MCF 10A (cell line): ENCODE results near the gene NUTM1. TPM values are rescaled to one million over a fixed set of nuclear protein-coding genes. Genes with fewer than 3 reads are reported as not detected.
A peak's percentile ranks its signal among the peaks of the same experiment; 100 is the strongest.

ENCODE experiments used
- BruUV-seq: library from RNA; stranded (reverse); fragments of 400-500 nt; replicated peaks from 2 replicates; lab custom pipeline; 2021; lab: Mats Ljungman, UMichigan
- CTCF ChIA-PET: fragments of 300-600 bp; sonication (Branson Sonifier 250); formaldehyde crosslinking; extraction: SDS; loops from one replicate; lab custom pipeline; 2021; ENCODE audit warnings: antibody characterized with exemption, inconsistent platforms; lab: Yijun Ruan, JAX
- POLR2A ChIA-PET: fragments of 300-600, 350-650 bp; sonication (Branson Sonifier 250); formaldehyde crosslinking; extraction: SDS; loops from one replicate; lab custom pipeline; 2020; ENCODE audit warnings: antibody characterized with exemption, inconsistent platforms; lab: Yijun Ruan, JAX
- DNase-seq: peaks from one replicate; pipeline ENCODE4 v3.0.0-alpha.2; 2018; ENCODE audit not compliant: unreplicated experiment
- H3K27ac Mint-ChIP-seq: one replicate; pipeline ENCODE4 v1.8.0; 2022; ENCODE audit warnings: mild to moderate bottlenecking, low read depth, mixed read lengths; ENCODE audit not compliant: unreplicated experiment
- H3K27me3 Mint-ChIP-seq: one replicate; pipeline ENCODE4 v1.8.0; 2022; ENCODE audit warnings: mixed read lengths; ENCODE audit not compliant: insufficient read depth, unreplicated experiment
- H3K36me3 Mint-ChIP-seq: one replicate; pipeline ENCODE4 v1.8.0; 2022; ENCODE audit warnings: mild to moderate bottlenecking, moderate library complexity, mixed read lengths; ENCODE audit not compliant: insufficient read depth, unreplicated experiment
- H3K4me1 Mint-ChIP-seq: one replicate; pipeline ENCODE4 v1.8.0; 2022; ENCODE audit warnings: mixed read lengths; ENCODE audit not compliant: insufficient read depth, unreplicated experiment
- H3K4me3 Mint-ChIP-seq: one replicate; pipeline ENCODE4 v1.8.0; 2022; ENCODE audit warnings: mild to moderate bottlenecking, moderate library complexity, mixed read lengths; ENCODE audit not compliant: unreplicated experiment
- H3K9me3 Mint-ChIP-seq: one replicate; pipeline ENCODE4 v1.8.0; 2022; ENCODE audit warnings: mixed read lengths; ENCODE audit not compliant: unreplicated experiment
- intact Hi-C: fragments of 100-400 bp; cut with micrococcal nuclease; formaldehyde crosslinking; loops from 2 replicates; pipeline ENCODE4 v1.14.1; 2022
- total RNA-seq: library from RNA; stranded (reverse); gene quantifications from 2 replicates; pipeline ENCODE4 v1.2.3, GENCODE V29; 2022
- TF ChIP-seq, protein P1 (sequence below): fragments of 200-600 bp; IDR thresholded peaks from one replicate; pipeline ENCODE4 v1.8.0; 2022; ENCODE audit warnings: antibody characterized with exemption, mild to moderate bottlenecking; ENCODE audit not compliant: unreplicated experiment

NUTM1 gene
- total RNA-seq, 1 experiment from 2014 or later, result not detected

DNA sequence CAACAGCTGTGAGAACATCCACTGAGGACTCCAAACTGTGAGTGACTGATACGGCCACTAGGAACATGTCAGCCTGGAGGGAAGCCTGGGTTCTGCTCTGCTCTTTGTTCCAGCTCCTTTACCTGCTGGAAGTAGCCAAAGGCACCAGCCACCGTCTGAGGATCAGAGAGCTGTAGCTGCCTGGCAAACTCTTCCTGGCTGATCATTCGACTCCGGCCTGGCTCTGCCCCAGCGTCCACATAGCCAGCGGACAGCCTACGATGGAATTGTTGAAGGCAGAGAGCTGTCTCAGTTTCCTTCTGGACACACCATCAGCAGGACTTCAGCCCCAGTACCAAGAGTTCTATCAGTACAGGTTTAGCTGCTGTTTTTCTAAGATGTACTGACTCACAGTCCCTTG, 18.2 kb downstream of the NUTM1 start:
- TF ChIP-seq, protein P1, sequence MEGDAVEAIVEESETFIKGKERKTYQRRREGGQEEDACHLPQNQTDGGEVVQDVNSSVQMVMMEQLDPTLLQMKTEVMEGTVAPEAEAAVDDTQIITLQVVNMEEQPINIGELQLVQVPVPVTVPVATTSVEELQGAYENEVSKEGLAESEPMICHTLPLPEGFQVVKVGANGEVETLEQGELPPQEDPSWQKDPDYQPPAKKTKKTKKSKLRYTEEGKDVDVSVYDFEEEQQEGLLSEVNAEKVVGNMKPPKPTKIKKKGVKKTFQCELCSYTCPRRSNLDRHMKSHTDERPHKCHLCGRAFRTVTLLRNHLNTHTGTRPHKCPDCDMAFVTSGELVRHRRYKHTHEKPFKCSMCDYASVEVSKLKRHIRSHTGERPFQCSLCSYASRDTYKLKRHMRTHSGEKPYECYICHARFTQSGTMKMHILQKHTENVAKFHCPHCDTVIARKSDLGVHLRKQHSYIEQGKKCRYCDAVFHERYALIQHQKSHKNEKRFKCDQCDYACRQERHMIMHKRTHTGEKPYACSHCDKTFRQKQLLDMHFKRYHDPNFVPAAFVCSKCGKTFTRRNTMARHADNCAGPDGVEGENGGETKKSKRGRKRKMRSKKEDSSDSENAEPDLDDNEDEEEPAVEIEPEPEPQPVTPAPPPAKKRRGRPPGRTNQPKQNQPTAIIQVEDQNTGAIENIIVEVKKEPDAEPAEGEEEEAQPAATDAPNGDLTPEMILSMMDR, result no peak
- Mint-ChIP-seq H3K27ac (peak overlapping the region; percentile 67), H3K4me3 (no peak overlapping the region), H3K9me3 (no peaks in the 10 kb centered on the region), H3K4me1 (peaks cover 17% of the 10 kb centered on the region), H3K36me3 (peaks cover 29% of the 10 kb centered on the region), H3K27me3 (no peaks in the 10 kb centered on the region)
- CTCF ChIA-PET, result interaction anchor here (0.5 to 2.6 kb wide), 5 partner anchors 8 to 1633 kb away, joined by 3 to 19 read pairs (median 3); partner anchors contain the start of genes NOP10 and NUTM1
- POLR2A ChIA-PET, result interaction anchor here (1.2 to 1.8 kb wide), 3 partner anchors 18 to 43 kb away, joined by 4 to 5 read pairs (median 4); partner anchors contain the start of genes NUTM1 and SLC12A6
- intact Hi-C loops, result no loop called here
- DNase-seq, result no peak
- BruUV-seq, result no TSS peak

DNA sequence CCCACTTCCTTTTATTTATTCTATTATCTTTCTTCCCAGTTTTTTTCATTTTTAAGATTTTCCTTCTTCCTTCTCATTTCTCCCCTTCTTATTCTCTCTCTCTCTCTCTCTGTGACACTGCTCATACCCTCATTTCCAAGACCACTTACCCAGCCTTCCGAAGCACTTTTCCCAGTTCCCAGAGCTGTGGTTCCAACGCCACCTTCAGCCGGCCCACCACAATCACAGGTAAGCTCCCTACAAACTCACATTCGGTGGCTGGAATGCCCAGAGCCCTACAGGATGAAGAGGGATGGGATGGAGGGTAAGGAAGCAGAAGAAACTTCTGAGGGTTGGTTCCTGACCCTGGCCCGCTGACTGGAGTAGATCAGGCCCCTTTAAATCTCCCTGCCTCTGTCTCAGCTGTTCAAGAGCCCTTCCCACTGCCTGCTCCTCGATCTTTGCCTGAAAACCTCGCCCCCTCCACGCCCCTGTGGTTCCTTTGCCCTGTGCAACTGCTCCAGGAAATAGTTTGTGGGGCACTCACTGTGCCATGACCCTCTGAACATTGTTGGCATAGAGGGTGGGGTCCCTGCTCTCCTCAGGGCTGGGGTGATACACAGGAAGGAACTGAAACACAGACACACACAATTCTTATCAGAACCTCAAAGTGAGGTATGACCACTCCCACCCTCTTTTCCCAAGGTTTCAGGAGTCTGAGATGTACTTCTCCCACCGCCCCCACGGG, 19.1 kb downstream of the NUTM1 start:
- DNase-seq, result no peak
- H3K4me1 Mint-ChIP-seq, result peaks cover 20% of the 10 kb centered on the region
- peak overlapping the region; percentile 67 for H3K27ac Mint-ChIP-seq
- H3K4me3 Mint-ChIP-seq, result no peak overlapping the region
- BruUV-seq, result no TSS peak
- no peaks in the 10 kb centered on the region for H3K9me3 Mint-ChIP-seq
- ChIA-PET CTCF (interaction anchor here (0.6 to 2.6 kb wide), 2 partner anchors 19 to 224 kb away, joined by 3 to 19 read pairs; partner anchors contain the start of genes NOP10 and NUTM1), POLR2A (interaction anchor here (1.2 to 1.3 kb wide), 2 partner anchors 19 to 24 kb away, joined by 4 to 5 read pairs; partner anchors contain the start of genes NUTM1 and SLC12A6)
- TF ChIP-seq, protein P1, result no peak
- peaks cover 29% of the 10 kb centered on the region for H3K36me3 Mint-ChIP-seq
- H3K27me3 Mint-ChIP-seq, result no peaks in the 10 kb centered on the region
- intact Hi-C loops, result no loop called here

DNA sequence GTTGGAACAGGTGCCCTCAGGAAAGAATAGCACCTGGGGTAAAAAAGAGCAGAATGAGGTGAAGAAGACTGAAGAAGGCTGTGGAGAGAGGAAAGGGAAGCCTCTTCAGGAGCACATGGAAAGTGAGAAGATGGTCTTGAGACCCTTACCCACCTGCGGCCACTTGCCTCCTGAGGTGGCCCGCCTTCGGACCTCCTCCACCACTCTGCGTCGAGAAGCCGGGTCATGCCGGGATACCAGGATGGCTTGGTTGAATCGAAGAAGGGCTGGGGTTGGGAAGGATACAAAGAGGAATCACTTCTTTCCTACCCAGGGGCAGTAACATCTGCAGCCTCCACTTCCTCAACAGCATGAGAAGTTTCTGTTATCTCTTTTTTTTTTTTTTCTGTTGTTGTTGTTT, 20.9 kb downstream of the NUTM1 start:
- TF ChIP-seq, protein P1, result no peak
- CTCF ChIA-PET, result interaction anchor here (1.0 kb wide), 1 partner anchor 20 kb away, joined by 3 read pairs; no protein-coding TSS in a partner anchor
- no peak for DNase-seq
- Mint-ChIP-seq H3K9me3 (no peaks in the 10 kb centered on the region), H3K27me3 (no peaks in the 10 kb centered on the region), H3K36me3 (peaks cover 28% of the 10 kb centered on the region), H3K4me3 (no peak overlapping the region), H3K27ac (no peak overlapping the region), H3K4me1 (peaks cover 20% of the 10 kb centered on the region)
- POLR2A ChIA-PET, result interaction anchor here (1.0 kb wide), 1 partner anchor 9 kb away, joined by 4 read pairs; no protein-coding TSS in a partner anchor
- no TSS peak for BruUV-seq
- intact Hi-C loops, result no loop called here
